IMR-90 (cell line): Measurements from ENCODE around the gene TMEM126B. TPM values are rescaled to one million over a fixed set of nuclear protein-coding genes. Genes with fewer than 3 reads are reported as not detected.
A peak's percentile ranks its signal among the peaks of the same experiment; 100 is the strongest.

ENCODE experiments used
- ATAC-seq: fragments of 200-7000 bp; cut with Tn5 transposase; 2 replicates; pipeline ENCODE4 v1.9.1; 2020; ENCODE audit warnings: low read depth, mild to moderate bottlenecking, moderate library complexity
- BruUV-seq: library from RNA; stranded (reverse); fragments of 400-500 nt; replicated peaks from 2 replicates; lab custom pipeline; 2021; lab: Mats Ljungman, UMichigan
- CTCF ChIA-PET: fragments of 300-600 bp; formaldehyde crosslinking; extraction: SDS; loops from one replicate; lab custom pipeline; 2021; ENCODE audit warnings: antibody characterized with exemption; lab: Yijun Ruan, JAX
- POLR2A ChIA-PET: fragments of 300-600 bp; sonication (Branson Sonifier 250); formaldehyde crosslinking; loops from one replicate; lab custom pipeline; 2022; ENCODE audit warnings: antibody characterized with exemption; ENCODE audit not compliant: unreplicated experiment; lab: Charles Lee
- DNase-seq: peaks from one replicate; pipeline ENCODE4 v3.0.0; 2013
- H2AFZ ChIP-seq: replicated peaks from 2 replicates; pipeline ENCODE3; 2013; ENCODE audit warnings: low read length, mild to moderate bottlenecking; ENCODE audit not compliant: poor library complexity
- H2AK5ac ChIP-seq: 2 replicates; pipeline ENCODE4 v1.6.1; 2013; ENCODE audit warnings: low read depth, low read length, inconsistent platforms
- H2AK9ac ChIP-seq: replicated peaks from 2 replicates; pipeline ENCODE3; 2013; ENCODE audit warnings: mild to moderate bottlenecking, low read depth, low read length, moderate library complexity; ENCODE audit not compliant: poor library complexity
- H2BK120ac ChIP-seq: 2 replicates; pipeline ENCODE4 v1.6.1; 2013; ENCODE audit warnings: low read depth, low read length, inconsistent platforms
- H2BK15ac ChIP-seq: 3 replicates; pipeline ENCODE4 v1.6.1; 2013; ENCODE audit warnings: low read depth, low read length, inconsistent platforms
- H2BK20ac ChIP-seq: 2 replicates; pipeline ENCODE4 v1.6.1; 2013; ENCODE audit warnings: low read depth, mild to moderate bottlenecking, inconsistent platforms, low read length, moderate library complexity
- H2BK5ac ChIP-seq: 2 replicates; pipeline ENCODE4 v1.6.1; 2013; ENCODE audit warnings: mild to moderate bottlenecking, low read depth, low read length, inconsistent platforms; ENCODE audit not compliant: poor library complexity, severe bottlenecking
- H3K14ac ChIP-seq: replicated peaks from 2 replicates; pipeline ENCODE4 v1.6.1; 2013; ENCODE audit warnings: low read depth, low read length, inconsistent platforms
- H3K18ac ChIP-seq: 2 replicates; pipeline ENCODE4 v1.6.1; 2013; ENCODE audit warnings: low read depth, low read length, control low read depth
- H3K23ac ChIP-seq: 2 replicates; pipeline ENCODE4 v1.6.1; 2013; ENCODE audit warnings: low read depth, low read length, inconsistent platforms
- H3K27ac ChIP-seq: 2 replicates; pipeline ENCODE4 v1.5.1; 2013; ENCODE audit warnings: mild to moderate bottlenecking, control low read depth, low read length; ENCODE audit not compliant: insufficient read depth
- H3K27me3 ChIP-seq: 2 replicates; pipeline ENCODE4 v1.6.1; 2013; ENCODE audit warnings: low read length; ENCODE audit not compliant: control insufficient read depth, insufficient read depth
- H3K36me3 ChIP-seq: 2 replicates; pipeline ENCODE4 v1.6.1; 2013; ENCODE audit warnings: low read length, mixed read lengths; ENCODE audit not compliant: control insufficient read depth, insufficient read depth
- H3K4ac ChIP-seq: 2 replicates; pipeline ENCODE4 v1.6.1; 2013; ENCODE audit warnings: low read depth, low read length, inconsistent platforms
- H3K4me1 ChIP-seq: 2 replicates; pipeline ENCODE4 v1.6.1; 2013; ENCODE audit warnings: low read length, mixed read lengths; ENCODE audit not compliant: control insufficient read depth, insufficient read depth
- H3K4me2 ChIP-seq: 2 replicates; pipeline ENCODE4 v1.6.1; 2013; ENCODE audit warnings: low read depth, mild to moderate bottlenecking, control low read depth, low read length, moderate library complexity
- H3K4me3 ChIP-seq: 2 replicates; pipeline ENCODE4 v1.5.1; 2013; ENCODE audit warnings: low read depth, mild to moderate bottlenecking, control low read depth, low read length, moderate library complexity; ENCODE audit not compliant: insufficient read depth
- H3K56ac ChIP-seq: 2 replicates; pipeline ENCODE4 v1.6.1; 2013; ENCODE audit warnings: low read length, inconsistent platforms; ENCODE audit not compliant: insufficient read depth; ENCODE audit errors: extremely low read depth
- H3K79me1 ChIP-seq, 2 experiments: 2 replicates each; pipeline ENCODE4 v1.6.1; 2013; ENCODE audit warnings: low read length in 2 of 2, inconsistent platforms in 1 of 2, low read depth in 1 of 2
- H3K9ac ChIP-seq: 2 replicates; pipeline ENCODE4 v1.6.1; 2013; ENCODE audit warnings: low read depth, low read length, control low read depth
- H3K9me1 ChIP-seq: 2 replicates; pipeline ENCODE4 v1.6.1; 2013; ENCODE audit warnings: low read length, inconsistent platforms; ENCODE audit not compliant: insufficient read depth
- H3K9me3 ChIP-seq: 2 replicates; pipeline ENCODE4 v1.6.1; 2013; ENCODE audit warnings: low read length; ENCODE audit not compliant: control insufficient read depth, insufficient read depth
- H4K20me1 ChIP-seq: 2 replicates; pipeline ENCODE4 v1.6.1; 2013; ENCODE audit warnings: low read length, inconsistent platforms; ENCODE audit not compliant: insufficient read depth
- H4K5ac ChIP-seq: 2 replicates; pipeline ENCODE4 v1.6.1; 2013; ENCODE audit warnings: mild to moderate bottlenecking, low read depth, low read length, control low read depth
- H4K8ac ChIP-seq, 2 experiments: 2 replicates each; pipeline ENCODE4 v1.6.1; 2013; ENCODE audit warnings: low read depth in 2 of 2, low read length in 2 of 2, control low read depth in 1 of 2, inconsistent platforms in 1 of 2
- H4K91ac ChIP-seq: 2 replicates; pipeline ENCODE4 v1.6.1; 2013; ENCODE audit warnings: low read depth, low read length, inconsistent platforms; ENCODE audit not compliant: insufficient read depth
- BHLHE40 ChIP-seq: fragments of 150-350 bp; IDR thresholded peaks from 2 replicates; pipeline ENCODE4 v1.6.1; 2016; ENCODE audit warnings: mild to moderate bottlenecking, low read depth, low read length
- CEBPB ChIP-seq: IDR thresholded peaks from 2 replicates; pipeline ENCODE4 v1.6.1; 2012; ENCODE audit warnings: low read depth, low read length, improper control_type of control experiment
- CTCF ChIP-seq: conservative IDR thresholded peaks from 2 replicates; pipeline ENCODE4 v1.5.1; 2012; ENCODE audit warnings: mild to moderate bottlenecking, low read depth, low read length, improper control_type of control experiment
- ELK1 ChIP-seq: fragments of 150-350 bp; IDR thresholded peaks from 2 replicates; pipeline ENCODE4 v1.6.1; 2016; ENCODE audit warnings: low read depth, mild to moderate bottlenecking, low read length, moderate library complexity, borderline replicate concordance
- FOS ChIP-seq: fragments of 150-350 bp; IDR thresholded peaks from 2 replicates; pipeline ENCODE4 v1.6.1; 2016; ENCODE audit warnings: low read depth, low read length
- MAFK ChIP-seq: IDR thresholded peaks from 2 replicates; pipeline ENCODE4 v1.6.1; 2012; ENCODE audit warnings: low read depth, low read length, improper control_type of control experiment
- MAZ ChIP-seq: IDR thresholded peaks from 2 replicates; pipeline ENCODE4 v1.6.1; 2012; ENCODE audit warnings: low read depth, mild to moderate bottlenecking, low read length, improper control_type of control experiment, moderate library complexity, borderline replicate concordance
- MXI1 ChIP-seq: IDR thresholded peaks from 2 replicates; pipeline ENCODE4 v1.6.1; 2012; ENCODE audit warnings: low read depth, mild to moderate bottlenecking, low read length, moderate library complexity, borderline replicate concordance
- NFE2L2 ChIP-seq: fragments of 150-350 bp; IDR thresholded peaks from 2 replicates; pipeline ENCODE4 v1.6.1; 2016; ENCODE audit warnings: low read depth, mild to moderate bottlenecking, low read length
- POLR2A ChIP-seq: IDR thresholded peaks from 2 replicates; pipeline ENCODE4 v1.6.1; 2012; ENCODE audit warnings: mild to moderate bottlenecking, low read depth, low read length
- RFX5 ChIP-seq: IDR thresholded peaks from 2 replicates; pipeline ENCODE4 v1.8.0; 2012; ENCODE audit warnings: low read depth, mild to moderate bottlenecking, low read length, moderate library complexity
- SMC3 ChIP-seq: fragments of 150-350 bp; IDR thresholded peaks from 2 replicates; pipeline ENCODE4 v1.6.1; 2016; ENCODE audit warnings: low read depth, mild to moderate bottlenecking, antibody characterized with exemption, low read length, moderate library complexity
- WGBS, 2 experiments: methylation state at CpG; one replicate each; pipeline versions ENCODE4 v1.1.5 to v1.1.7; 2013; ENCODE audit warnings: missing lambda C conversion rate in 2 of 2; ENCODE audit not compliant: insufficient read length in 1 of 2; ENCODE audit errors: extremely low coverage in 2 of 2; 5-methylcytosine and 5-hydroxymethylcytosine counted together
- dilution Hi-C: fragments of 300-500 bp; cut with HindIII; formaldehyde crosslinking; loops from one replicate; pipeline ENCODE4 v1.14.3; 2018; ENCODE audit warnings: low sequenced_read_pairs; ENCODE audit not compliant: unreplicated experiment
- in situ Hi-C: fragments of 300-500 bp; cut with MboI; formaldehyde crosslinking; loops from 3 replicates; pipeline ENCODE4 v1.14.3; 2019; ENCODE audit warnings: low sequenced_read_pairs, inconsistent platforms, mixed read lengths
- intact Hi-C: fragments of 100-400 bp; cut with micrococcal nuclease; formaldehyde crosslinking; loops from 2 replicates; pipeline ENCODE4 v1.10.0; 2022
- polyA plus RNA-seq, 3 experiments: library from polyadenylated mRNA; depleted of rRNA; stranded (reverse); fragments of >200 nt; gene quantifications; 2 replicates each; pipeline ENCODE4 v1.2.3, GENCODE V29; 2012; ENCODE audit warnings: low replicate concordance in 1 of 3
- total RNA-seq: library from RNA; depleted of rRNA; stranded (reverse); fragments of >200 nt; gene quantifications from 2 replicates; pipeline ENCODE4 v1.2.3, GENCODE V29; 2012

Gene TMEM126B
- total and polyA plus RNA-seq, 2 of the 4 experiments (the other 2 are of a cell fraction) = 44.6 to 56.8 TPM

GRCh38 chr11:85664615-85665481, 36.5 kb downstream of the TMEM126B start, which contains the start of gene CREBZF:
TSS of gene CREBZF (minus strand) at chr11:85665129. CDS start at chr11:85664875, 254 bp downstream.
- peak within 1 kb of the TSS; percentile 68 for H2BK120ac ChIP-seq
- peak within 1 kb of the TSS; percentile 90 for H3K56ac ChIP-seq
- no peaks in the 10 kb centered on the region for H3K9me3 ChIP-seq
- 1% methylated on average over 28 of the region's 67 CpGs; no CpG with 5 or more reads in 1 of the 2 experiments for WGBS, 2 experiments
- ATAC-seq = peak; percentile 92
- in situ Hi-C loops = no loop called here
- peaks cover 0 to 11% of the 10 kb centered on the region in 2 experiments; a peak in 1 of 4 replicates for H3K79me1 ChIP-seq
- no peaks in the 10 kb centered on the region for H3K27me3 ChIP-seq
- H3K9ac ChIP-seq = peak within 1 kb of the TSS; percentile 95
- peak within 1 kb of the TSS; percentile 95 for H4K5ac ChIP-seq
- no peaks in the 10 kb centered on the region for H3K9me1 ChIP-seq
- H4K20me1 ChIP-seq = peaks cover 33% of the 10 kb centered on the region
- H2AFZ ChIP-seq = peak within 1 kb of the TSS; percentile 85
- no peaks in the 10 kb centered on the region; the same call in 1 of the 2 replicates for H3K4me1 ChIP-seq
- peak within 1 kb of the TSS; percentile 79 for H4K91ac ChIP-seq
- H3K18ac ChIP-seq = peak within 1 kb of the TSS; percentile 37
- H2BK20ac ChIP-seq = no peak within 1 kb of the TSS
- H2BK15ac ChIP-seq = no peak within 1 kb of the TSS
- H3K4me3 ChIP-seq = peak within 1 kb of the TSS; percentile 96
- DNase-seq = peak; percentile 95
- peak within 1 kb of the TSS; percentile 73 to 90 for H4K8ac ChIP-seq
- ChIA-PET CTCF (interaction anchor here (1.0 kb wide), 1 partner anchor 20 kb away, joined by 3 read pairs; no protein-coding TSS in a partner anchor), POLR2A (interaction anchor here (1.3 kb wide), 1 partner anchor 37 kb away, joined by 16 read pairs; the partner anchor contains the start of gene TMEM126B)
- peaks cover 4% of the 10 kb centered on the region; the same call in 1 of the 2 replicates for H3K36me3 ChIP-seq
- H3K27ac ChIP-seq = peak within 1 kb of the TSS; percentile 85
- TF ChIP-seq CTCF (no peak), ELK1 (no peak), SMC3 (no peak), BHLHE40 (no peak), FOS (peak; percentile 2; the same call in 1 of the 2 replicates), POLR2A (peak; percentile 94), MAZ (peak; percentile 60; the same call in 1 of the 2 replicates), MAFK (peak; percentile 92), CEBPB (no peak), NFE2L2 (peak; percentile 96), MXI1 (peak; percentile 60; the same call in 1 of the 2 replicates), RFX5 (no peak)
- peak within 1 kb of the TSS; percentile 99 for H3K23ac ChIP-seq
- peak within 1 kb of the TSS; percentile 97 for H3K4me2 ChIP-seq
- BruUV-seq = no TSS peak
- dilution Hi-C loops = no loop called here
- H3K4ac ChIP-seq = peak within 1 kb of the TSS; percentile 95
- peak within 1 kb of the TSS; percentile 95 for H2AK5ac ChIP-seq
- H2AK9ac ChIP-seq = peak within 1 kb of the TSS; percentile 99
- intact Hi-C loops = loop anchor here (1.0 to 2.0 kb wide), 5 partner anchors 20 to 189 kb away; partner anchors contain the start of gene TMEM126B
- H2BK5ac ChIP-seq = peak within 1 kb of the TSS; percentile 85
- H3K14ac ChIP-seq = peak within 1 kb of the TSS; percentile 94
